ENCODE data around the gene MACF1. TPM values are rescaled to one million over a fixed set of nuclear protein-coding genes. Genes with fewer than 3 reads are reported as not detected.
"Not testable (repeated sequence)": the region's sequence is repeated elsewhere in the genome, so short reads cannot be mapped to it uniquely, and the experiment has no call there.

The MACF1 gene
- total RNA-seq, 2 donors from 2014 or later = 273 to 278 TPM

DNA sequence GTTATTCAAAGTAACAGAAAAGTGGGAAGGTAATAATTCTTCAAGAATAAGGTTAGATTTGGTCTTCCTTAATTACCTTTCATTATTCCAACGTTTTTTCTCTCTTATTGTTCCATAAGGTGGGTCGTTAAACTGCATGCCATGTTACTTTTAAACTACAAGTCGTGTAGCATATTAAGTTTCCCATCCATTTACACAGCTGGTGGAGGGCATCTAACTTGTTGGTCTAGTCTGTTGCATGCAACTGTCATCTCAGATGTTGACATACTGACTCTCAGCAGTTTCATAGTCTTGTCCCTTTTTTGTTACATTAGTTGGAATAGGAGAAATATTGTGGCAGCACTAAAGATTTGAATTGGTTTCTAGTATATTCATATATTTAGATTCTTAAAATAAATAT is 232.3 kb downstream of the MACF1 start:
- TF ChIP-seq, protein P1, sequence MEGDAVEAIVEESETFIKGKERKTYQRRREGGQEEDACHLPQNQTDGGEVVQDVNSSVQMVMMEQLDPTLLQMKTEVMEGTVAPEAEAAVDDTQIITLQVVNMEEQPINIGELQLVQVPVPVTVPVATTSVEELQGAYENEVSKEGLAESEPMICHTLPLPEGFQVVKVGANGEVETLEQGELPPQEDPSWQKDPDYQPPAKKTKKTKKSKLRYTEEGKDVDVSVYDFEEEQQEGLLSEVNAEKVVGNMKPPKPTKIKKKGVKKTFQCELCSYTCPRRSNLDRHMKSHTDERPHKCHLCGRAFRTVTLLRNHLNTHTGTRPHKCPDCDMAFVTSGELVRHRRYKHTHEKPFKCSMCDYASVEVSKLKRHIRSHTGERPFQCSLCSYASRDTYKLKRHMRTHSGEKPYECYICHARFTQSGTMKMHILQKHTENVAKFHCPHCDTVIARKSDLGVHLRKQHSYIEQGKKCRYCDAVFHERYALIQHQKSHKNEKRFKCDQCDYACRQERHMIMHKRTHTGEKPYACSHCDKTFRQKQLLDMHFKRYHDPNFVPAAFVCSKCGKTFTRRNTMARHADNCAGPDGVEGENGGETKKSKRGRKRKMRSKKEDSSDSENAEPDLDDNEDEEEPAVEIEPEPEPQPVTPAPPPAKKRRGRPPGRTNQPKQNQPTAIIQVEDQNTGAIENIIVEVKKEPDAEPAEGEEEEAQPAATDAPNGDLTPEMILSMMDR (IDR thresholded peaks at IDR 0.05) = no peak
- H3K4me1 ChIP-seq = peaks cover 0 to 11% of the 10 kb centered on the region in 2 donors
- H3K27me3 ChIP-seq = no peaks in the 10 kb centered on the region
- H3K27ac ChIP-seq = no peak overlapping the region
- peaks cover 89% of the 10 kb centered on the region for H3K36me3 ChIP-seq
- DNase-seq (ENCODE audit: low spot score) = no peak
- H3K4me3 ChIP-seq = no peak overlapping the region
- H3K9me3 ChIP-seq = no peaks in the 10 kb centered on the region

DNA sequence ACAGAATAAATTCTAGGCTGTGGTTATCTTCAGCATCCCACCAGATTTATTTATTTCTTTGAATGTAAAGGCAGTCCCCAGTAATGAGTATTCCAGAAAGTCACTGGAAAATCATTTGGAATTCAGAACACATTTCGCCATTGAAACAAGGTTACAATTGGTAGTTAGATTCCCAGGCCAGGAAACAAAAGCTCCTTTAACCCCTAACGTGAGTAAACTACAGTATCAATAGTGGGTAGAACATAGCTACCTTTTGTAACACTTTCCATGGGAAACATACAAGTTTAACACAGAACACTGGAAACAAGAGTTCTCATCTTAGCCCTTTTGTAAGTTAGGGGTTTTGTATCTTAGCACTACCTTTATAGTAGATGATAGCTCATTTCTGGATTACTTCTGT is 233.5 kb downstream of the MACF1 start:
- Histone ChIP-seq H3K36me3 (peaks cover 93% of the 10 kb centered on the region), H3K27me3 (no peaks in the 10 kb centered on the region), H3K4me1 (peaks cover 0 to 11% of the 10 kb centered on the region in 2 donors), H3K4me3 (no peak overlapping the region), H3K9me3 (no peaks in the 10 kb centered on the region), H3K27ac (no peak overlapping the region)
- TF ChIP-seq, protein P1 (IDR thresholded peaks at IDR 0.05) = no peak
- DNase-seq (ENCODE audit: low spot score) = no peak

DNA sequence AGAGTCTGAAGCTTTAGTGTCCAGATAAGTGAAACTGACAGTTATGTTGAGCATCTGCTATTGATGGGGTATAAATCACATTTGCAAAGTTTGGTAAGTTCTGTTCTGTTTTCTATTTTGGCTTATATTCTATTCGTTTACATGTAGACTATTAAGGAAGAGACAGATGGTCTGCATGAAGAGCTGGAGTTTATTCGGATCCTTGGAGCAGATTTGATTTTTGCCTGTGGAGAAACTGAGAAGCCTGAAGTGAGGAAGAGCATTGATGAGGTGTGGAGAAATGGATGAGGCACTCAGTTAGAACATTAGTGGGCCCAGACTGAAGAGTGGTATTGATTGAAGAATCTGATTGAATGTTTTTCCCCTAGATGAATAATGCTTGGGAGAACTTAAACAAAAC is 236.4 kb downstream of the MACF1 start:
- Histone ChIP-seq H3K36me3 (peaks cover 99% of the 10 kb centered on the region), H3K9me3 (no peaks in the 10 kb centered on the region), H3K27ac (no peak overlapping the region), H3K4me1 (no peaks in the 10 kb centered on the region), H3K27me3 (no peaks in the 10 kb centered on the region), H3K4me3 (no peak overlapping the region)
- TF ChIP-seq, protein P1 (IDR thresholded peaks at IDR 0.05) = no peak
- no peak for DNase-seq (ENCODE audit: low spot score)

DNA sequence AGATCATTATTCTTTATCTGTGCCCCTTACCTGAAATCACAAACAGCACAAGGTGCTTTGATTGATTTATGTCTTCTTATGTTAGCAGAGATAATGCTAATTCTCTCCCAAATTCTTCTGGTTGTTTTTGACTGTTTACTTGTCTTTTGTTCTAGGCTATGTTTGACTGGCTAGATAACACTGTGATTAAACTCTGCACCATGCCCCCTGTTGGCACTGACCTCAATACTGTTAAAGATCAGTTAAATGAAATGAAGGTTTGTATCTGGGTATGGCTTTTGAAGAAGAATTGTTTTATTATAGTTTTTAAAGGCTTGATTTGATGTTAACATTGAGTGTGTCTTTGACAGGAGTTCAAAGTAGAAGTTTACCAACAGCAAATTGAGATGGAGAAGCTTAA is 237.3 kb downstream of the MACF1 start:
- no peaks in the 10 kb centered on the region for H3K9me3 ChIP-seq
- H3K4me3 ChIP-seq = no peak overlapping the region
- TF ChIP-seq, protein P1 (IDR thresholded peaks at IDR 0.05) = no peak
- H3K27ac ChIP-seq = no peak overlapping the region
- no peaks in the 10 kb centered on the region for H3K4me1 ChIP-seq
- no peak for DNase-seq (ENCODE audit: low spot score)
- H3K27me3 ChIP-seq = no peaks in the 10 kb centered on the region
- peaks cover 99% of the 10 kb centered on the region for H3K36me3 ChIP-seq

DNA sequence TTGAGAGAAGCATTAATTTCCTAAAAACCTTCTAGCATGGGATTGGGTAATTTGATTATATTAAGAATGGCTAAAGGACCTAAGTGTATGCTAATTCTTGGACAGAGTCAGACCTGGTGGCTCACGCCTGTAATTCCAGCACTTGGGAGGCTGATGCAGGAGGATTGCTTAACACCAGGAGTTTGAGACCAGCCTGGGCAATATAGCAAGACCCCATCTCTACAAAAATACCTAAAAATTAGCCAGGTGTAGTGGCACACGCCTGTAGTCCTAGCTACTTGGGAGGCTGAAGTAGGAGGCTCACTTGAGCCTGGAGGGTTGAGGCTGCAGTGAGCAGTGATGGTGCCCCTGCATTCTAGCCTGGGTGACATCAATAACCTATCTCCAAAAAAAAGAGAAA is 241.1 kb downstream of the MACF1 start:
- Histone ChIP-seq H3K27ac (no peak overlapping the region), H3K36me3 (peaks cover 97% of the 10 kb centered on the region), H3K27me3 (no peaks in the 10 kb centered on the region), H3K9me3 (no peaks in the 10 kb centered on the region), H3K4me1 (no peaks in the 10 kb centered on the region), H3K4me3 (no peak overlapping the region)
- TF ChIP-seq, protein P1 (IDR thresholded peaks at IDR 0.05) = no peak
- DNase-seq (ENCODE audit: low spot score) = no peak

DNA sequence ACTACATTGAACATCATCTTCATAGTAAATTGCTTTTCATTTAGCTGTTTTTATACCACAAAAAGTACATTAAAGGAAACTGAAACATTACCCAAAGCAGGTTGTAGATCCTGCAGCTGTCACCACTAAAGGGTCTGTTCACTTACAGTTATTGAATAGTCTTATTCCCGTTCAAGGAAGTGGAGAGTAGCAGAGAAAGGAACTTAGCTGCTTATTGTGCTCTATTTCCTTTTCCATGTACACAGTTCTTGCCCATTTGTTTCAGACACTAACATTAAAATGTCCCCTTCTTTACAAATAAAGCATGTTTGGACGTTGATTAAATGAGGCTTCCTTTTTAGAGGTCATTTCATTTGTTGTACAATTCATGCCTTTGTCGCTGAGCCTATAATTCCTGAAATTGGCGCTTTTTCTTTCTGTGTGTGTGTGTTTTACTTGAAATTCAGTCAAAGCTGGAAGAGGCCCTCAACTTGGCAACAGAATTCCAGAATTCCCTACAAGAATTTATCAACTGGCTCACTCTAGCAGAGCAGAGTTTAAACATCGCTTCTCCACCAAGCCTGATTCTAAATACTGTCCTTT is 242.6 kb downstream of the MACF1 start:
- Histone ChIP-seq H3K4me1 (peaks cover 0 to 14% of the 10 kb centered on the region in 2 donors), H3K9me3 (no peaks in the 10 kb centered on the region), H3K27ac (no peak overlapping the region), H3K36me3 (peaks cover 95% of the 10 kb centered on the region), H3K27me3 (no peaks in the 10 kb centered on the region), H3K4me3 (no peak overlapping the region)
- DNase-seq (ENCODE audit: low spot score) = no peak
- TF ChIP-seq, protein P1 (IDR thresholded peaks at IDR 0.05) = no peak

DNA sequence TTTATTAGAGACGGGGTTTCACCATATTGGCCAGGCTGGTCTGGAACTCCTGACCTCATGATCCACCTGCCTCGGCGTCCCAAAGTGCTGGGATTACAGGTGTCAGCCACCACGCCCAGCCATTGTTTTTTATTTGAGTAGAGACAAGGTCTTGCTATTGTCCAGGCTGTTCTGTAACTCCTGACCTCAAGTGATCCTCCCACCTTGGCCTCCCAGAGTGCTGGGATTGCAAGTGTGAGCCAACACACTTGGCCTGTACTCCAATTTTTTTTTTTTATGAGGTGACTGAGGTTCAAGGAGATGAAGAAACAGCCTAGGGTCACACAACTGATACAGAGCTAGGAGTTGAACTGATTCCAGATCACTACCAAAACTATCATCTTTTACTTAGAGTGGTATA is 245.5 kb downstream of the MACF1 start:
- H3K36me3 ChIP-seq = peaks cover 96% of the 10 kb centered on the region
- not testable (repeated sequence) for H3K9me3 ChIP-seq; DNase-seq (ENCODE audit: low spot score); H3K4me3 ChIP-seq; H3K27ac ChIP-seq; H3K27me3 ChIP-seq
- peaks cover 0 to 24% of the 10 kb centered on the region in 2 donors for H3K4me1 ChIP-seq

All from right atrium auricular region (tissue), 2 donors.